Measurements from ENCODE around the gene RARS2. TPM values are rescaled to one million over a fixed set of nuclear protein-coding genes. Genes with fewer than 3 reads are reported as not detected.

The RARS2 gene
- polyA plus RNA-seq, 2 of the 4 experiments (the other 2 are of a cell fraction), result 14.6 to 23.7 TPM

- CTCF ChIA-PET, result interaction anchor here (0.7 kb wide), 1 partner anchor 426 kb away, joined by 3 read pairs; no protein-coding TSS in a partner anchor
- H3K4me3 ChIP-seq, result no peak overlapping the region
- H3K4me1 ChIP-seq, result no peaks in the 10 kb centered on the region
- 57% methylated on average over 2 of the region's 2 CpGs for WGBS (ENCODE audit: missing lambda C conversion rate)
- POLR2A ChIA-PET, result no interaction called here
- ATAC-seq, result no peak
- H3K9me3 ChIP-seq, result no peaks in the 10 kb centered on the region
- H3K4me2 ChIP-seq, result no peak overlapping the region
- DNase-seq (ENCODE audit: low read depth in 1 of 2, low spot score in 1 of 2), result no peak
- no peak overlapping the region for H3K27ac ChIP-seq
- FAIRE-seq, result no peak
- TF ChIP-seq FOSB (CRISPR knock-in tag; IDR thresholded peaks at IDR 0.05), result no peak
- no peak for TF ChIP-seq SMC3 (IDR thresholded peaks at IDR 0.05)
These were observed 124.7 kb downstream of the RARS2 start for GRCh38 chr6:87465051-87465450.

Small RNA genes lying within 50 kb of the gene (small RNA-seq; reads per million reads assigned to genes)
- 0 reads per million in 6 experiments for gene RNU6-444P

Other genes starting within 250 kb of the RARS2 start
- gene C6orf163, start 245.2 kb downstream of the RARS2 start, polyA plus RNA-seq (2011; rRNA removed), result 0.44 and 0.54 TPM in 2 replicates
- gene C6orf163, start 245.2 kb downstream of the RARS2 start, polyA plus RNA-seq (2017; fragmentation: RNase III; extraction: RNeasy Plus Mini Kit Qiagen cat#74134 plus additional on column Dnase treatment), result 0.29 to 0.55 TPM (median 0.39 TPM) in 3 replicates
- gene CFAP206, start 182.0 kb downstream of the RARS2 start, polyA plus RNA-seq (2011; rRNA removed), result 1.1 and 1.4 TPM in 2 replicates
- gene CFAP206, start 182.0 kb downstream of the RARS2 start, polyA plus RNA-seq (2017; fragmentation: RNase III; extraction: RNeasy Plus Mini Kit Qiagen cat#74134 plus additional on column Dnase treatment), result 0.63 to 0.88 TPM (median 0.78 TPM) in 3 replicates
- 21.4 and 23.7 TPM in 2 replicates for gene SLC35A1, start 117.0 kb downstream of the RARS2 start, polyA plus RNA-seq (2011; rRNA removed)
- gene SLC35A1, start 117.0 kb downstream of the RARS2 start, polyA plus RNA-seq (2017; fragmentation: RNase III; extraction: RNeasy Plus Mini Kit Qiagen cat#74134 plus additional on column Dnase treatment), result 13.0 to 13.6 TPM (median 13.5 TPM) in 3 replicates
- 48.3 and 50.1 TPM in 2 replicates for gene ORC3, start 148 bp upstream of the RARS2 start, polyA plus RNA-seq (2011; rRNA removed)
- gene ORC3, start 148 bp upstream of the RARS2 start, polyA plus RNA-seq (2017; fragmentation: RNase III; extraction: RNeasy Plus Mini Kit Qiagen cat#74134 plus additional on column Dnase treatment), result 25.5 to 30.5 TPM (median 27.8 TPM) in 3 replicates
- gene AKIRIN2, start 112.2 kb upstream of the RARS2 start, polyA plus RNA-seq (2011; rRNA removed), result 23.7 and 28.8 TPM in 2 replicates
- 39.1 to 41.6 TPM (median 40.1 TPM) in 3 replicates for gene AKIRIN2, start 112.2 kb upstream of the RARS2 start, polyA plus RNA-seq (2017; fragmentation: RNase III; extraction: RNeasy Plus Mini Kit Qiagen cat#74134 plus additional on column Dnase treatment)

Data from A549 (cell line).